A549 (cell line): ENCODE results near the gene PCYT2. TPM values are rescaled to one million over a fixed set of nuclear protein-coding genes. Genes with fewer than 3 reads are reported as not detected.
A peak's percentile ranks its signal among the peaks of the same experiment; 100 is the strongest.

Source experiments
- ATAC-seq, 2 experiments: fragments of 200-7000 bp in 1 of 2; fragments of >200 bp in 1 of 2; cut with Nextera tagmentation in 1 of 2; cut with Tn5 transposase in 1 of 2; 3 replicates each; pipeline versions ENCODE4 v1.8.0 to v1.9.1; 2018 to 2020; ENCODE audit warnings: mild to moderate bottlenecking in 1 of 2, moderate library complexity in 1 of 2
- CTCF ChIA-PET: fragments of 300-600 bp; sonication (Branson Sonifier 250); formaldehyde crosslinking; extraction: SDS; loops from one replicate; lab custom pipeline; 2021; ENCODE audit warnings: antibody characterized with exemption, inconsistent platforms; lab: Yijun Ruan, JAX
- POLR2A ChIA-PET: fragments of 350-600 bp; formaldehyde crosslinking; extraction: SDS; loops from one replicate; lab custom pipeline; 2021; ENCODE audit warnings: antibody characterized with exemption, inconsistent platforms; lab: Yijun Ruan, JAX
- DNase-seq, 2 experiments: peaks; one replicate each; pipeline versions ENCODE4 v3.0.0 to v3.0.0-alpha.2; 2011 to 2016; ENCODE audit warnings: low read depth in 1 of 2, low spot score in 1 of 2
- FAIRE-seq: peaks from 2 replicates; lab custom pipeline; 2011; peaks lifted over from hg19 to GRCh38; lab: Jason Lieb, UNC
- H3K27ac ChIP-seq, 2 experiments: fragments of >200 bp; sonication (Bioruptor Twin); formaldehyde crosslinking; 3 replicates each; pipeline ENCODE4 v1.5.1; 2016 to 2017
- H3K4me1 ChIP-seq: fragments of >200 bp; sonication (Bioruptor Twin); formaldehyde crosslinking; 3 replicates; pipeline ENCODE4 v1.6.1; 2016
- H3K4me2 ChIP-seq: fragments of >200 bp; sonication (Bioruptor Twin); formaldehyde crosslinking; 3 replicates; pipeline ENCODE4 v1.6.1; 2016
- H3K4me3 ChIP-seq: fragments of >200 bp; sonication (Bioruptor Twin); formaldehyde crosslinking; 3 replicates; pipeline ENCODE4 v1.5.1; 2016
- H3K9me3 ChIP-seq: fragments of >200 bp; sonication (Bioruptor Twin); formaldehyde crosslinking; 3 replicates; pipeline ENCODE4 v1.6.1; 2016
- ATOH8 ChIP-seq: fragments of 250-450 bp; sonication (Bioruptor Pico); IDR thresholded peaks from 2 replicates; pipeline ENCODE4 v1.5.0; 2020; ENCODE audit warnings: low read depth, mild to moderate bottlenecking, moderate library complexity
- BCL3 ChIP-seq: fragments of >200 bp; sonication (Bioruptor Twin); formaldehyde crosslinking; IDR thresholded peaks from 3 replicates; pipeline ENCODE4 v1.6.1; 2016
- BHLHE40 ChIP-seq: IDR thresholded peaks from 2 replicates; pipeline ENCODE4 v1.6.1; 2012; ENCODE audit warnings: low read depth, low read length, inconsistent platforms
- CEBPB ChIP-seq, 2 experiments: fragments of >200 bp in 1 of 2; sonication (Bioruptor Twin) in 1 of 2; formaldehyde crosslinking in 1 of 2; IDR thresholded peaks; 2 replicates each; pipeline ENCODE4 v1.6.1; 2012 to 2016
- CTCF ChIP-seq: fragments of >200 bp; sonication (Bioruptor Twin); formaldehyde crosslinking; IDR thresholded peaks from 3 replicates; pipeline ENCODE4 v1.5.1; 2016
- EHF ChIP-seq: fragments of 250-450 bp; sonication (Bioruptor Pico); IDR thresholded peaks from 2 replicates; pipeline ENCODE4 v1.5.0; 2020; ENCODE audit warnings: mild to moderate bottlenecking
- EP300 ChIP-seq, 2 experiments: fragments of >200 bp; sonication (Bioruptor Twin); formaldehyde crosslinking; IDR thresholded peaks; 2 replicates in 1 of 2; 3 replicates in 1 of 2; pipeline ENCODE4 v1.6.1; 2016 to 2017
- ESRRA ChIP-seq: fragments of 150-350 bp; IDR thresholded peaks from 2 replicates; pipeline ENCODE4 v1.6.1; 2014; ENCODE audit warnings: mild to moderate bottlenecking, low read length, borderline replicate concordance
- FOSL2 ChIP-seq, 2 experiments: fragments of 450-650 bp in 1 of 2; fragments of >200 bp in 1 of 2; sonication (Bioruptor Twin) in 1 of 2; formaldehyde crosslinking; IDR thresholded peaks; 2 replicates each; pipeline versions ENCODE4 v1.5.0 to v1.6.1; 2016 to 2020; ENCODE audit warnings: mild to moderate bottlenecking in 1 of 2, moderate library complexity in 1 of 2
- FOXS1 ChIP-seq: fragments of 250-450 bp; sonication (Bioruptor Pico); IDR thresholded peaks from 2 replicates; pipeline ENCODE4 v1.5.0; 2020; ENCODE audit warnings: mild to moderate bottlenecking, moderate library complexity
- GATA3 ChIP-seq: IDR thresholded peaks from 2 replicates; pipeline ENCODE4 v1.6.1; 2012; ENCODE audit warnings: borderline replicate concordance
- HDAC2 ChIP-seq: fragments of 200-600 bp; sonication (generic); IDR thresholded peaks from 2 replicates; pipeline ENCODE4 v1.6.1; 2016
- HES2 ChIP-seq: fragments of >200 bp; sonication (Bioruptor Twin); formaldehyde crosslinking; IDR thresholded peaks from 2 replicates; pipeline ENCODE4 v1.6.1; 2016
- HMGXB4 ChIP-seq: fragments of 250-450 bp; sonication (Bioruptor Pico); IDR thresholded peaks from 2 replicates; pipeline ENCODE4 v1.5.0; 2021; ENCODE audit warnings: mild to moderate bottlenecking, moderate library complexity, borderline replicate concordance
- HOXA7 ChIP-seq: fragments of 250-450 bp; sonication (Bioruptor Pico); IDR thresholded peaks from 2 replicates; pipeline ENCODE4 v1.5.0; 2020; ENCODE audit warnings: mild to moderate bottlenecking, moderate library complexity
- HOXB13 ChIP-seq: fragments of 250-450 bp; sonication (Bioruptor Pico); IDR thresholded peaks from 2 replicates; pipeline ENCODE4 v1.5.0; 2020; ENCODE audit warnings: low read depth, mild to moderate bottlenecking, moderate library complexity
- JUN ChIP-seq, 2 experiments: fragments of >200 bp; sonication (Bioruptor Twin); formaldehyde crosslinking; IDR thresholded peaks; 2 replicates in 1 of 2; 3 replicates in 1 of 2; pipeline ENCODE4 v1.6.1; 2016 to 2017
- JUNB ChIP-seq: fragments of >200 bp; sonication (Bioruptor Twin); formaldehyde crosslinking; IDR thresholded peaks from 2 replicates; pipeline ENCODE4 v1.6.1; 2016
- MAX ChIP-seq: IDR thresholded peaks from 2 replicates; pipeline ENCODE4 v1.6.1; 2012
- PHF8 ChIP-seq: fragments of 200-600 bp; sonication (generic); IDR thresholded peaks from 2 replicates; pipeline ENCODE4 v1.6.1; 2016; ENCODE audit warnings: low read depth, mild to moderate bottlenecking, antibody characterized with exemption, moderate library complexity, borderline replicate concordance
- POLR2A ChIP-seq: IDR thresholded peaks from 2 replicates; pipeline ENCODE4 v1.6.1; 2012; ENCODE audit warnings: mild to moderate bottlenecking, low read length
- POLR2AphosphoS2 ChIP-seq: conservative IDR thresholded peaks from 2 replicates; pipeline ENCODE4 v1.6.1; 2012; ENCODE audit warnings: low read length, improper control_type of control experiment, inconsistent platforms
- RARB ChIP-seq: fragments of 250-450 bp; sonication (Bioruptor Pico); IDR thresholded peaks from 2 replicates; pipeline ENCODE4 v1.8.0; 2021; ENCODE audit warnings: mild to moderate bottlenecking, moderate library complexity
- RCOR1 ChIP-seq: fragments of 150-350 bp; IDR thresholded peaks from 2 replicates; pipeline ENCODE4 v1.6.1; 2014; ENCODE audit warnings: antibody characterized with exemption, low read length, low read depth
- RNF2 ChIP-seq: fragments of 200-600 bp; sonication (generic); IDR thresholded peaks from 2 replicates; pipeline ENCODE4 v1.6.1; 2016; ENCODE audit warnings: low read depth, mild to moderate bottlenecking, antibody characterized with exemption, moderate library complexity, borderline replicate concordance
- SREBF2 ChIP-seq: fragments of 450-650 bp; IDR thresholded peaks from 2 replicates; pipeline ENCODE4 v1.6.1; 2014; ENCODE audit warnings: mild to moderate bottlenecking, moderate library complexity
- TP53 ChIP-seq: fragments of 250-450 bp; sonication (Bioruptor Pico); IDR thresholded peaks from 2 replicates; pipeline ENCODE4 v1.5.0; 2021; ENCODE audit warnings: mild to moderate bottlenecking, moderate library complexity
- USF2 ChIP-seq: fragments of 450-650 bp; IDR thresholded peaks from 2 replicates; pipeline ENCODE4 v1.6.1; 2014; ENCODE audit warnings: antibody characterized with exemption
- ZC3H11A ChIP-seq: fragments of 450-650 bp; IDR thresholded peaks from 2 replicates; pipeline ENCODE4 v1.6.1; 2014; ENCODE audit warnings: antibody characterized with exemption, mild to moderate bottlenecking
- ZNF302 ChIP-seq: fragments of 250-450 bp; sonication (Bioruptor Pico); IDR thresholded peaks from 2 replicates; pipeline ENCODE4 v1.9.0; 2021; ENCODE audit warnings: inconsistent platforms, mild to moderate bottlenecking, moderate library complexity
- ZSCAN20 ChIP-seq: fragments of 250-450 bp; sonication (Bioruptor Pico); IDR thresholded peaks from 2 replicates; pipeline ENCODE4 v1.8.0; 2022; ENCODE audit warnings: mild to moderate bottlenecking, moderate library complexity
- WGBS: methylation state at CpG from one replicate; pipeline ENCODE4 v1.1.6; 2017; ENCODE audit errors: missing lambda C conversion rate; 5-methylcytosine and 5-hydroxymethylcytosine counted together
- polyA plus RNA-seq, 4 experiments: library from polyadenylated mRNA; depleted of rRNA in 3 of 4; stranded (reverse); fragments of >200 nt; fragmentation: RNase III in 1 of 4; extraction: RNeasy Plus Mini Kit Qiagen cat#74134 plus additional on column Dnase treatment in 1 of 4; gene quantifications; 2 replicates in 3 of 4; 3 replicates in 1 of 4; pipeline ENCODE4 v1.2.3, GENCODE V29; 2011 to 2017

The PCYT2 gene
- polyA plus RNA-seq, 2 of the 4 experiments (the other 2 are of a cell fraction) = 7.1 to 17.0 TPM

GRCh38 chr17:81959362-81960129 is 48.3 kb upstream of the PCYT2 start (continued):
- TF ChIP-seq CTCF = peak; percentile 100
- no peak for TF ChIP-seq RARB (CRISPR knock-in tag)
- TF ChIP-seq POLR2A = no peak
- no peak for TF ChIP-seq BCL3
- no peak for TF ChIP-seq GATA3
- TF ChIP-seq FOXS1 (CRISPR knock-in tag) = no peak
- TF ChIP-seq HDAC2 = no peak
- no peak for TF ChIP-seq EP300 (IDR thresholded peaks at IDR 0.05)
- TF ChIP-seq MAX = peak; percentile 80; the same call in 1 of the 2 replicates
- no peak for TF ChIP-seq TP53 (CRISPR knock-in tag)
- TF ChIP-seq PHF8 = peak; percentile 6; the same call in 1 of the 2 replicates
- no peak for TF ChIP-seq HMGXB4 (CRISPR knock-in tag)
- TF ChIP-seq ZSCAN20 = no peak
- TF ChIP-seq RNF2 = no peak
- TF ChIP-seq CEBPB (IDR thresholded peaks at IDR 0.05) = no peak
- no peak for TF ChIP-seq FOSL2 (IDR thresholded peaks at IDR 0.05)
- TF ChIP-seq FOSL2 (CRISPR knock-in tag; IDR thresholded peaks at IDR 0.05) = no peak
- no peak for TF ChIP-seq ZC3H11A
- TF ChIP-seq JUNB = no peak
- TF ChIP-seq JUN (IDR thresholded peaks at IDR 0.05) = 0 out of 5 replicates have a peak, but pooled peaks of 1 of the 2 experiments have one; percentile 47

- no peak for ATAC-seq
- H3K4me3 ChIP-seq = peak overlapping the region; percentile 52; the same call in 1 of the 3 replicates
- no peak for DNase-seq
- FAIRE-seq = no peak
- peak overlapping the region; percentile 94 for H3K4me2 ChIP-seq
- peaks cover 19% of the 10 kb centered on the region; the same call in 1 of the 3 replicates for H3K4me1 ChIP-seq
- H3K27ac ChIP-seq = peak overlapping the region; percentile 60 to 89; a peak in 4 of 6 replicates
- H3K9me3 ChIP-seq = no peaks in the 10 kb centered on the region; the same call in 2 of the 3 replicates
- WGBS = 62% methylated on average over 15 of the region's 15 CpGs
- ChIA-PET CTCF (interaction anchor here (0.6 to 17.3 kb wide), 57 partner anchors 9 to 601 kb away, joined by 3 to 794 read pairs (median 5); partner anchors contain the start of genes ASPSCR1, CENPX, DCXR and DUS1L), POLR2A (interaction anchor here (0.9 to 2.2 kb wide), 6 partner anchors 18 to 71 kb away, joined by 3 to 8 read pairs (median 4); partner anchors contain the start of genes ASPSCR1, CENPX and LRRC45)
- TF ChIP-seq EHF (CRISPR knock-in tag) (no peak), PHF8 (no peak), HOXB13 (CRISPR knock-in tag) (no peak), HOXA7 (CRISPR knock-in tag) (no peak), EP300 (IDR thresholded peaks at IDR 0.05) (no peak), ATOH8 (CRISPR knock-in tag) (no peak), POLR2AphosphoS2 (no peak), ESRRA (no peak), HES2 (no peak), BHLHE40 (no peak), RCOR1 (no peak), RNF2 (no peak), ZC3H11A (no peak), SREBF2 (no peak), JUN (IDR thresholded peaks at IDR 0.05) (no peak), ZNF302 (CRISPR knock-in tag) (no peak), USF2 (no peak)
These were observed 47.6 kb upstream of the PCYT2 start for GRCh38 chr17:81958633-81959342.
